HL-60 (cell line): ENCODE data around the gene SRGAP3.

ENCODE experiments used
- GABPA ChIP-seq: IDR thresholded peaks from 2 replicates; pipeline ENCODE4 v1.6.1; 2012; ENCODE audit warnings: low read depth
- POLR2AphosphoS5 ChIP-seq: IDR thresholded peaks from 2 replicates; pipeline ENCODE4 v1.6.1; 2012; ENCODE audit warnings: low read depth
- TF ChIP-seq, protein P1 (sequence below): IDR thresholded peaks from one replicate; pipeline ENCODE4 v1.5.1; 2011; ENCODE audit warnings: low read length, control low read depth, inconsistent platforms; ENCODE audit not compliant: insufficient read depth
- TF ChIP-seq, protein P2 (sequence below): IDR thresholded peaks from 2 replicates; pipeline ENCODE4 v1.6.1; 2012; ENCODE audit warnings: low read depth; ENCODE audit not compliant: insufficient replicate concordance

DNA sequence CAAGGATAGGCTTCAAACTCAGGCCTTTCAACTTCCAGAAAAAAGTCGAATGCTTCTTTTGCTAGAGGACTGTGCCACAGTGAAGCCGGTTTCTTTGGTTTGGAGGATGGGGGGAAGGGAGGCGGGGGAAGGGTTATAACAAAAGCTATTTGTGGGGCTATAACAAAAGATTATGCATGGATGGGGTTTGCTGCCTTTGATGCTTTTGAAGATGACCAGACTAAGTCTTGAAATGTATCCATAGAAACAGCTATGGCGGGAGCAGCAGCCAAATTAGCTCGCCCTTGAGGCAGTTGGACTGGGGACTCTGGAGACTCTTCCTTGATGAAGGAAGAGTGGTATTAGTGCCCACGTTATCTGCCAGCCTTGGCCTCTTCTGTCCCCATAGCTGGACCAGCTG lies 47.5 kb downstream of the SRGAP3 start:
- TF ChIP-seq, protein P1, sequence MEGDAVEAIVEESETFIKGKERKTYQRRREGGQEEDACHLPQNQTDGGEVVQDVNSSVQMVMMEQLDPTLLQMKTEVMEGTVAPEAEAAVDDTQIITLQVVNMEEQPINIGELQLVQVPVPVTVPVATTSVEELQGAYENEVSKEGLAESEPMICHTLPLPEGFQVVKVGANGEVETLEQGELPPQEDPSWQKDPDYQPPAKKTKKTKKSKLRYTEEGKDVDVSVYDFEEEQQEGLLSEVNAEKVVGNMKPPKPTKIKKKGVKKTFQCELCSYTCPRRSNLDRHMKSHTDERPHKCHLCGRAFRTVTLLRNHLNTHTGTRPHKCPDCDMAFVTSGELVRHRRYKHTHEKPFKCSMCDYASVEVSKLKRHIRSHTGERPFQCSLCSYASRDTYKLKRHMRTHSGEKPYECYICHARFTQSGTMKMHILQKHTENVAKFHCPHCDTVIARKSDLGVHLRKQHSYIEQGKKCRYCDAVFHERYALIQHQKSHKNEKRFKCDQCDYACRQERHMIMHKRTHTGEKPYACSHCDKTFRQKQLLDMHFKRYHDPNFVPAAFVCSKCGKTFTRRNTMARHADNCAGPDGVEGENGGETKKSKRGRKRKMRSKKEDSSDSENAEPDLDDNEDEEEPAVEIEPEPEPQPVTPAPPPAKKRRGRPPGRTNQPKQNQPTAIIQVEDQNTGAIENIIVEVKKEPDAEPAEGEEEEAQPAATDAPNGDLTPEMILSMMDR = no peak
- no peak for TF ChIP-seq POLR2AphosphoS5
- no peak for TF ChIP-seq GABPA
- TF ChIP-seq, protein P2, sequence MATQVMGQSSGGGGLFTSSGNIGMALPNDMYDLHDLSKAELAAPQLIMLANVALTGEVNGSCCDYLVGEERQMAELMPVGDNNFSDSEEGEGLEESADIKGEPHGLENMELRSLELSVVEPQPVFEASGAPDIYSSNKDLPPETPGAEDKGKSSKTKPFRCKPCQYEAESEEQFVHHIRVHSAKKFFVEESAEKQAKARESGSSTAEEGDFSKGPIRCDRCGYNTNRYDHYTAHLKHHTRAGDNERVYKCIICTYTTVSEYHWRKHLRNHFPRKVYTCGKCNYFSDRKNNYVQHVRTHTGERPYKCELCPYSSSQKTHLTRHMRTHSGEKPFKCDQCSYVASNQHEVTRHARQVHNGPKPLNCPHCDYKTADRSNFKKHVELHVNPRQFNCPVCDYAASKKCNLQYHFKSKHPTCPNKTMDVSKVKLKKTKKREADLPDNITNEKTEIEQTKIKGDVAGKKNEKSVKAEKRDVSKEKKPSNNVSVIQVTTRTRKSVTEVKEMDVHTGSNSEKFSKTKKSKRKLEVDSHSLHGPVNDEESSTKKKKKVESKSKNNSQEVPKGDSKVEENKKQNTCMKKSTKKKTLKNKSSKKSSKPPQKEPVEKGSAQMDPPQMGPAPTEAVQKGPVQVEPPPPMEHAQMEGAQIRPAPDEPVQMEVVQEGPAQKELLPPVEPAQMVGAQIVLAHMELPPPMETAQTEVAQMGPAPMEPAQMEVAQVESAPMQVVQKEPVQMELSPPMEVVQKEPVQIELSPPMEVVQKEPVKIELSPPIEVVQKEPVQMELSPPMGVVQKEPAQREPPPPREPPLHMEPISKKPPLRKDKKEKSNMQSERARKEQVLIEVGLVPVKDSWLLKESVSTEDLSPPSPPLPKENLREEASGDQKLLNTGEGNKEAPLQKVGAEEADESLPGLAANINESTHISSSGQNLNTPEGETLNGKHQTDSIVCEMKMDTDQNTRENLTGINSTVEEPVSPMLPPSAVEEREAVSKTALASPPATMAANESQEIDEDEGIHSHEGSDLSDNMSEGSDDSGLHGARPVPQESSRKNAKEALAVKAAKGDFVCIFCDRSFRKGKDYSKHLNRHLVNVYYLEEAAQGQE = no peak
